Ovary (tissue), 9 donors: Measurements from ENCODE around the gene A4GALT. TPM values are rescaled to one million over a fixed set of nuclear protein-coding genes. Genes with fewer than 3 reads are reported as not detected.
"Not testable (repeated sequence)": the region's sequence is repeated elsewhere in the genome, so short reads cannot be mapped to it uniquely, and the experiment has no call there.

Source experiments
- DNase-seq, 5 donors: peaks; one replicate each; pipeline ENCODE4 v3.0.0-alpha.2; 2019 to 2020
- H3K27ac ChIP-seq, 2 donors: fragments of 200-600 bp; one replicate each; pipeline versions ENCODE4 v1.5.1 to v1.8.0; 2019 to 2022
- H3K27me3 ChIP-seq: fragments of 200-600 bp; one replicate; pipeline ENCODE4 v1.8.0; 2022
- H3K36me3 ChIP-seq: fragments of 200-600 bp; sonication (generic); one replicate; pipeline ENCODE4 v1.5.1; 2019
- H3K4me1 ChIP-seq: one replicate; pipeline ENCODE4 v1.8.1; 2013; ENCODE audit warnings: mild to moderate bottlenecking, moderate library complexity; ENCODE audit not compliant: insufficient read depth
- H3K4me3 ChIP-seq: fragments of 200-600 bp; sonication (generic); one replicate; pipeline ENCODE4 v1.5.1; 2017
- H3K9me3 ChIP-seq, 2 donors: fragments of 200-600 bp in 1 of 2; sonication (generic) in 1 of 2; one replicate each; pipeline versions ENCODE4 v1.5.1 to v1.8.1; 2013 to 2019; ENCODE audit warnings: mild to moderate bottlenecking in 1 of 2, moderate library complexity in 1 of 2
- CTCF ChIP-seq, 3 donors: fragments of 450-650 bp in 2 of 3; fragments of 200-600 bp in 1 of 3; IDR thresholded peaks; one replicate each; pipeline versions ENCODE4 v1.5.1 to v1.8.0; 2016 to 2022; ENCODE audit warnings: antibody characterized with exemption in 3 of 3, mild to moderate bottlenecking in 1 of 3
- EP300 ChIP-seq: sonication (generic); formaldehyde crosslinking; IDR thresholded peaks from one replicate; pipeline ENCODE4 v1.6.1; 2017; ENCODE audit warnings: antibody characterized with exemption
- POLR2A ChIP-seq: fragments of 450-650 bp; IDR thresholded peaks from one replicate; pipeline ENCODE4 v1.6.1; 2017; ENCODE audit warnings: antibody characterized with exemption, mild to moderate bottlenecking, moderate library complexity
- WGBS, 3 donors: extraction: QIAGEN DNeasy Blood & Tissue Kit in 1 of 3; methylation state at CpG; one replicate each; pipeline versions ENCODE4 v1.1.5 to v1.1.7; 2013 to 2017; 5-methylcytosine and 5-hydroxymethylcytosine counted together
- intact Hi-C, 4 donors: fragments of 100-400 bp; cut with DNase I; formaldehyde crosslinking; loops; one replicate each; pipeline versions ENCODE4 v1.11.0 to v1.15.1; 2022 to 2023
- polyA plus RNA-seq, 2 donors: library from polyadenylated mRNA; stranded (reverse); fragments of 200-250 nt in 1 of 2; fragments of 350-450 nt in 1 of 2; fragmentation: Illumina TruSeq in 1 of 2; extraction: RNeasy Lipid Tissue Mini Kit (QIAGEN cat#74804) in 1 of 2; gene quantifications; one replicate each; pipeline ENCODE4 v1.2.3, GENCODE V29; 2013 to 2014
- total RNA-seq, 7 donors: library from RNA; depleted of rRNA in 2 of 7; stranded (reverse); fragments of >200 nt in 2 of 7; fragmentation: NEBNext Ultra II Directional in 3 of 7; extraction: Animal tissue kit (Norgen Biotek cat#: 25700) in 3 of 7; gene quantifications; one replicate each; pipeline versions ENCODE4 v1.1.0 to v1.2.4, GENCODE V29; 2016 to 2023
- donor health status: DM: no; HTN: no; CAD: no; lungs with moderate emphysema.
- donor health status: DM: no; HTN: no; CAD: no.
- donor health status: Bipolar disorder and iron deficiency.
- donor health status: DM: yes; HTN: yes; CAD: no.
- donor health status: DM: no; HTN: no; CAD: no.
- donor health status: DM: yes; HTN: yes; CAD: no.

The A4GALT gene
- total and polyA plus RNA-seq, 9 donors, result 2.0 to 19.6 (median 11.7) TPM

- Histone ChIP-seq H3K27ac (no peak overlapping the region), H3K27me3 (no peaks in the 10 kb centered on the region), H3K4me3 (no peak overlapping the region), H3K36me3 (no peaks in the 10 kb centered on the region), H3K9me3 (no peaks in the 10 kb centered on the region), H3K4me1 (peaks cover 26% of the 10 kb centered on the region)
- intact Hi-C loops, result no loop called here
- WGBS, 3 donors, result 91 to 96% (median 96%) methylated on average over 4 of the region's 4 CpGs
- DNase-seq, result no peak
- TF ChIP-seq POLR2A (no peak), CTCF (IDR thresholded peaks at IDR 0.05) (no peak), EP300 (no peak)
These were observed 41.0 kb downstream of the A4GALT start for GRCh38 chr22:42679691-42680090.

GRCh38 chr22:42678894-42679293 is 41.8 kb downstream of the A4GALT start:
- no peak overlapping the region for H3K27ac ChIP-seq
- 88 to 98% (median 94%) methylated on average over 1 of the region's 1 CpG for WGBS, 3 donors
- H3K27me3 ChIP-seq, result no peaks in the 10 kb centered on the region
- H3K36me3 ChIP-seq, result no peaks in the 10 kb centered on the region
- no peak overlapping the region for H3K4me3 ChIP-seq
- no peaks in the 10 kb centered on the region for H3K9me3 ChIP-seq
- DNase-seq, result no peak
- intact Hi-C loops, result no loop called here
- peaks cover 22% of the 10 kb centered on the region for H3K4me1 ChIP-seq
- TF ChIP-seq POLR2A (no peak), CTCF (IDR thresholded peaks at IDR 0.05) (no peak), EP300 (no peak)

GRCh38 chr22:42677936-42678335 is 42.7 kb downstream of the A4GALT start:
- H3K36me3 ChIP-seq, H3K27me3 ChIP-seq, H3K27ac ChIP-seq, H3K4me3 ChIP-seq, intact Hi-C loops, H3K9me3 ChIP-seq, DNase-seq: not testable (repeated sequence)
- 85 to 87% (median 86%) methylated on average over 4 of the region's 4 CpGs for WGBS, 3 donors
- H3K4me1 ChIP-seq, result peaks cover 13% of the 10 kb centered on the region

- intact Hi-C loops, result no loop called here
- 11 to 16% (median 14%) methylated on average over 7 of the region's 7 CpGs for WGBS, 3 donors
- Histone ChIP-seq H3K27me3 (no peaks in the 10 kb centered on the region), H3K9me3 (no peaks in the 10 kb centered on the region), H3K27ac (peak overlapping the region; percentile 49 to 71), H3K4me3 (no peak overlapping the region), H3K4me1 (peaks cover 12% of the 10 kb centered on the region), H3K36me3 (no peaks in the 10 kb centered on the region)
- no peak for DNase-seq
- TF ChIP-seq POLR2A (no peak), EP300 (no peak), CTCF (IDR thresholded peaks at IDR 0.05) (no peak)
These were observed 44.5 kb downstream of the A4GALT start for GRCh38 chr22:42676059-42676607.

- Histone ChIP-seq H3K9me3 (no peaks in the 10 kb centered on the region), H3K27me3 (no peaks in the 10 kb centered on the region), H3K4me1 (peaks cover 7% of the 10 kb centered on the region), H3K4me3 (no peak overlapping the region), H3K27ac (no peak overlapping the region), H3K36me3 (no peaks in the 10 kb centered on the region)
- DNase-seq, result no peak
- WGBS, 3 donors, result 10 to 16% (median 15%) methylated on average over 2 of the region's 2 CpGs
- TF ChIP-seq EP300 (no peak), CTCF (IDR thresholded peaks at IDR 0.05) (no peak), POLR2A (no peak)
- intact Hi-C loops, result no loop called here
These were observed 46.7 kb downstream of the A4GALT start for GRCh38 chr22:42673898-42674401.

- intact Hi-C loops, H3K4me3 ChIP-seq, DNase-seq, H3K9me3 ChIP-seq, H3K27ac ChIP-seq, H3K27me3 ChIP-seq, H3K36me3 ChIP-seq, H3K4me1 ChIP-seq: not testable (repeated sequence)
- 95 to 97% (median 95%) methylated on average over 13 of the region's 13 CpGs for WGBS, 3 donors
These were observed 47.6 kb downstream of the A4GALT start for GRCh38 chr22:42673071-42673470.
